A549 (cell line): ENCODE data around the gene SAPCD2. TPM values are rescaled to one million over a fixed set of nuclear protein-coding genes. Genes with fewer than 3 reads are reported as not detected.

Source experiments
- ATAC-seq, 2 experiments: fragments of 200-7000 bp in 1 of 2; fragments of >200 bp in 1 of 2; cut with Nextera tagmentation in 1 of 2; cut with Tn5 transposase in 1 of 2; 3 replicates each; pipeline versions ENCODE4 v1.8.0 to v1.9.1; 2018 to 2020; ENCODE audit warnings: mild to moderate bottlenecking in 1 of 2, moderate library complexity in 1 of 2
- CTCF ChIA-PET: fragments of 300-600 bp; sonication (Branson Sonifier 250); formaldehyde crosslinking; extraction: SDS; loops from one replicate; lab custom pipeline; 2021; ENCODE audit warnings: antibody characterized with exemption, inconsistent platforms; lab: Yijun Ruan, JAX
- POLR2A ChIA-PET: fragments of 350-600 bp; formaldehyde crosslinking; extraction: SDS; loops from one replicate; lab custom pipeline; 2021; ENCODE audit warnings: antibody characterized with exemption, inconsistent platforms; lab: Yijun Ruan, JAX
- DNase-seq, 2 experiments: peaks; one replicate each; pipeline versions ENCODE4 v3.0.0 to v3.0.0-alpha.2; 2011 to 2016; ENCODE audit warnings: low read depth in 1 of 2, low spot score in 1 of 2
- FAIRE-seq: peaks from 2 replicates; lab custom pipeline; 2011; peaks lifted over from hg19 to GRCh38; lab: Jason Lieb, UNC
- H3K27ac ChIP-seq, 2 experiments: fragments of >200 bp; sonication (Bioruptor Twin); formaldehyde crosslinking; 3 replicates each; pipeline ENCODE4 v1.5.1; 2016 to 2017
- H3K4me1 ChIP-seq: fragments of >200 bp; sonication (Bioruptor Twin); formaldehyde crosslinking; 3 replicates; pipeline ENCODE4 v1.6.1; 2016
- H3K4me2 ChIP-seq: fragments of >200 bp; sonication (Bioruptor Twin); formaldehyde crosslinking; 3 replicates; pipeline ENCODE4 v1.6.1; 2016
- H3K4me3 ChIP-seq: fragments of >200 bp; sonication (Bioruptor Twin); formaldehyde crosslinking; 3 replicates; pipeline ENCODE4 v1.5.1; 2016
- H3K9me3 ChIP-seq: fragments of >200 bp; sonication (Bioruptor Twin); formaldehyde crosslinking; 3 replicates; pipeline ENCODE4 v1.6.1; 2016
- CHD2 ChIP-seq: fragments of 150-350 bp; IDR thresholded peaks from 2 replicates; pipeline ENCODE4 v1.6.1; 2014; ENCODE audit warnings: low read length; ENCODE audit not compliant: partially characterized antibody
- CHD4 ChIP-seq: fragments of 200-600 bp; sonication (generic); IDR thresholded peaks from 2 replicates; pipeline ENCODE4 v1.6.1; 2016; ENCODE audit warnings: antibody characterized with exemption, mild to moderate bottlenecking, borderline replicate concordance
- EP300 ChIP-seq, 2 experiments: fragments of >200 bp; sonication (Bioruptor Twin); formaldehyde crosslinking; IDR thresholded peaks; 2 replicates in 1 of 2; 3 replicates in 1 of 2; pipeline ENCODE4 v1.6.1; 2016 to 2017
- FOSL2 ChIP-seq, 2 experiments: fragments of 450-650 bp in 1 of 2; fragments of >200 bp in 1 of 2; sonication (Bioruptor Twin) in 1 of 2; formaldehyde crosslinking; IDR thresholded peaks; 2 replicates each; pipeline versions ENCODE4 v1.5.0 to v1.6.1; 2016 to 2020; ENCODE audit warnings: mild to moderate bottlenecking in 1 of 2, moderate library complexity in 1 of 2
- FOXS1 ChIP-seq: fragments of 250-450 bp; sonication (Bioruptor Pico); IDR thresholded peaks from 2 replicates; pipeline ENCODE4 v1.5.0; 2020; ENCODE audit warnings: mild to moderate bottlenecking, moderate library complexity
- HEYL ChIP-seq: fragments of 250-450 bp; sonication (Bioruptor Pico); IDR thresholded peaks from 2 replicates; pipeline ENCODE4 v1.8.0; 2021; ENCODE audit warnings: mild to moderate bottlenecking, moderate library complexity
- HOXA7 ChIP-seq: fragments of 250-450 bp; sonication (Bioruptor Pico); IDR thresholded peaks from 2 replicates; pipeline ENCODE4 v1.5.0; 2020; ENCODE audit warnings: mild to moderate bottlenecking, moderate library complexity
- JUNB ChIP-seq: fragments of >200 bp; sonication (Bioruptor Twin); formaldehyde crosslinking; IDR thresholded peaks from 2 replicates; pipeline ENCODE4 v1.6.1; 2016
- NPAS2 ChIP-seq: fragments of 250-450 bp; sonication (Bioruptor Pico); IDR thresholded peaks from 2 replicates; pipeline ENCODE4 v1.8.0; 2022; ENCODE audit warnings: mild to moderate bottlenecking, moderate library complexity, borderline replicate concordance
- NR3C1 ChIP-seq: fragments of >200 bp; sonication (Bioruptor Twin); formaldehyde crosslinking; IDR thresholded peaks from 3 replicates; pipeline ENCODE4 v1.6.1; 2017
- PHF8 ChIP-seq: fragments of 200-600 bp; sonication (generic); IDR thresholded peaks from 2 replicates; pipeline ENCODE4 v1.6.1; 2016; ENCODE audit warnings: low read depth, mild to moderate bottlenecking, antibody characterized with exemption, moderate library complexity, borderline replicate concordance
- POLR2AphosphoS2 ChIP-seq: conservative IDR thresholded peaks from 2 replicates; pipeline ENCODE4 v1.6.1; 2012; ENCODE audit warnings: low read length, improper control_type of control experiment, inconsistent platforms
- RAD21 ChIP-seq, 2 experiments: fragments of >200 bp in 1 of 2; sonication (Bioruptor Twin) in 1 of 2; formaldehyde crosslinking in 1 of 2; IDR thresholded peaks in 1 of 2; conservative IDR thresholded peaks in 1 of 2; 2 replicates in 1 of 2; 3 replicates in 1 of 2; pipeline ENCODE4 v1.6.1; 2012 to 2018; ENCODE audit warnings: inconsistent platforms in 1 of 2
- TFCP2L1 ChIP-seq: fragments of 250-450 bp; sonication (Bioruptor Pico); IDR thresholded peaks from 2 replicates; pipeline ENCODE4 v1.5.0; 2021; ENCODE audit warnings: mild to moderate bottlenecking
- ZNF302 ChIP-seq: fragments of 250-450 bp; sonication (Bioruptor Pico); IDR thresholded peaks from 2 replicates; pipeline ENCODE4 v1.9.0; 2021; ENCODE audit warnings: inconsistent platforms, mild to moderate bottlenecking, moderate library complexity
- ZSCAN20 ChIP-seq: fragments of 250-450 bp; sonication (Bioruptor Pico); IDR thresholded peaks from 2 replicates; pipeline ENCODE4 v1.8.0; 2022; ENCODE audit warnings: mild to moderate bottlenecking, moderate library complexity
- WGBS: methylation state at CpG from one replicate; pipeline ENCODE4 v1.1.6; 2017; ENCODE audit errors: missing lambda C conversion rate; 5-methylcytosine and 5-hydroxymethylcytosine counted together
- polyA plus RNA-seq, 4 experiments: library from polyadenylated mRNA; depleted of rRNA in 3 of 4; stranded (reverse); fragments of >200 nt; fragmentation: RNase III in 1 of 4; extraction: RNeasy Plus Mini Kit Qiagen cat#74134 plus additional on column Dnase treatment in 1 of 4; gene quantifications; 2 replicates in 3 of 4; 3 replicates in 1 of 4; pipeline ENCODE4 v1.2.3, GENCODE V29; 2011 to 2017
- TF ChIP-seq, protein P1 (sequence below): fragments of 150-350 bp; IDR thresholded peaks from 2 replicates; pipeline ENCODE4 v1.6.1; 2014; ENCODE audit warnings: low read depth, mild to moderate bottlenecking, low read length
- TF ChIP-seq, protein P2 (sequence below): fragments of 200-600 bp; sonication (generic); IDR thresholded peaks from 2 replicates; pipeline ENCODE4 v1.6.1; 2016; ENCODE audit warnings: antibody characterized with exemption, mild to moderate bottlenecking, moderate library complexity
- TF ChIP-seq, protein P3 (sequence below): IDR thresholded peaks from 2 replicates; pipeline ENCODE4 v1.6.1; 2012; ENCODE audit warnings: low read depth, borderline replicate concordance
- TF ChIP-seq, protein P4 (sequence below): fragments of 450-650 bp; IDR thresholded peaks from 2 replicates; pipeline ENCODE4 v1.6.1; 2014; ENCODE audit warnings: antibody characterized with exemption

SAPCD2 gene
- polyA plus RNA-seq, 2 of the 4 experiments (the other 2 are of a cell fraction): 6.9 to 14.6 TPM

DNA sequence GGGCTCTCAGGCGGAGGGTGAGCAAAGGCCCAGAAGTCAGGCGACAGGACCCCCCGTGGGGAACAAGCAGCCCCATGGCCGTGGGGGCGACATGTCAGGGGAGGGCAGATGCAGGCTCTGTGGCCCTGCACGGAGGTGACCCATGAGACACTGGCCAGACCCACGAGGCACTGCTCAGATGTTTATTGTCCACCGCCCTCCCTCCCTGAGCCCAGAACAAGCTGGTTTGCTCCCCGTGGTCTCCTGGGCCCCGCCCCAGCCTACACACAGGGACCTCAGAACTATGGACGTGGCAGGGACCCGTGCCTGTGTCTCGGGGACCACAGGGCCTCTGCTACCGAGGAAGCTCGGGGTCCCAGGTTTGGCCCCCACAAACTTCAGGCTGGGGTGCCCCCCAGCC is 40.4 kb downstream of the SAPCD2 start:
- Histone ChIP-seq H3K4me1 (peaks cover 33% of the 10 kb centered on the region), H3K27ac (no peak overlapping the region), H3K9me3 (no peaks in the 10 kb centered on the region)
- TF ChIP-seq CHD2: no peak
- no peak for TF ChIP-seq NR3C1
- TF ChIP-seq RAD21 (conservative IDR thresholded peaks at IDR 0.05 in 1 of 2, IDR thresholded peaks at IDR 0.05 in 1 of 2): no peak
- no peak for TF ChIP-seq HEYL (CRISPR knock-in tag)
- no peak for TF ChIP-seq ZSCAN20 (CRISPR knock-in tag)
- TF ChIP-seq, protein P1, sequence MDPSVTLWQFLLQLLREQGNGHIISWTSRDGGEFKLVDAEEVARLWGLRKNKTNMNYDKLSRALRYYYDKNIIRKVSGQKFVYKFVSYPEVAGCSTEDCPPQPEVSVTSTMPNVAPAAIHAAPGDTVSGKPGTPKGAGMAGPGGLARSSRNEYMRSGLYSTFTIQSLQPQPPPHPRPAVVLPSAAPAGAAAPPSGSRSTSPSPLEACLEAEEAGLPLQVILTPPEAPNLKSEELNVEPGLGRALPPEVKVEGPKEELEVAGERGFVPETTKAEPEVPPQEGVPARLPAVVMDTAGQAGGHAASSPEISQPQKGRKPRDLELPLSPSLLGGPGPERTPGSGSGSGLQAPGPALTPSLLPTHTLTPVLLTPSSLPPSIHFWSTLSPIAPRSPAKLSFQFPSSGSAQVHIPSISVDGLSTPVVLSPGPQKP: no peak
- no peak for TF ChIP-seq POLR2AphosphoS2
- TF ChIP-seq, protein P2, sequence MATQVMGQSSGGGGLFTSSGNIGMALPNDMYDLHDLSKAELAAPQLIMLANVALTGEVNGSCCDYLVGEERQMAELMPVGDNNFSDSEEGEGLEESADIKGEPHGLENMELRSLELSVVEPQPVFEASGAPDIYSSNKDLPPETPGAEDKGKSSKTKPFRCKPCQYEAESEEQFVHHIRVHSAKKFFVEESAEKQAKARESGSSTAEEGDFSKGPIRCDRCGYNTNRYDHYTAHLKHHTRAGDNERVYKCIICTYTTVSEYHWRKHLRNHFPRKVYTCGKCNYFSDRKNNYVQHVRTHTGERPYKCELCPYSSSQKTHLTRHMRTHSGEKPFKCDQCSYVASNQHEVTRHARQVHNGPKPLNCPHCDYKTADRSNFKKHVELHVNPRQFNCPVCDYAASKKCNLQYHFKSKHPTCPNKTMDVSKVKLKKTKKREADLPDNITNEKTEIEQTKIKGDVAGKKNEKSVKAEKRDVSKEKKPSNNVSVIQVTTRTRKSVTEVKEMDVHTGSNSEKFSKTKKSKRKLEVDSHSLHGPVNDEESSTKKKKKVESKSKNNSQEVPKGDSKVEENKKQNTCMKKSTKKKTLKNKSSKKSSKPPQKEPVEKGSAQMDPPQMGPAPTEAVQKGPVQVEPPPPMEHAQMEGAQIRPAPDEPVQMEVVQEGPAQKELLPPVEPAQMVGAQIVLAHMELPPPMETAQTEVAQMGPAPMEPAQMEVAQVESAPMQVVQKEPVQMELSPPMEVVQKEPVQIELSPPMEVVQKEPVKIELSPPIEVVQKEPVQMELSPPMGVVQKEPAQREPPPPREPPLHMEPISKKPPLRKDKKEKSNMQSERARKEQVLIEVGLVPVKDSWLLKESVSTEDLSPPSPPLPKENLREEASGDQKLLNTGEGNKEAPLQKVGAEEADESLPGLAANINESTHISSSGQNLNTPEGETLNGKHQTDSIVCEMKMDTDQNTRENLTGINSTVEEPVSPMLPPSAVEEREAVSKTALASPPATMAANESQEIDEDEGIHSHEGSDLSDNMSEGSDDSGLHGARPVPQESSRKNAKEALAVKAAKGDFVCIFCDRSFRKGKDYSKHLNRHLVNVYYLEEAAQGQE: no peak
- TF ChIP-seq CHD4: no peak
- TF ChIP-seq, protein P3, sequence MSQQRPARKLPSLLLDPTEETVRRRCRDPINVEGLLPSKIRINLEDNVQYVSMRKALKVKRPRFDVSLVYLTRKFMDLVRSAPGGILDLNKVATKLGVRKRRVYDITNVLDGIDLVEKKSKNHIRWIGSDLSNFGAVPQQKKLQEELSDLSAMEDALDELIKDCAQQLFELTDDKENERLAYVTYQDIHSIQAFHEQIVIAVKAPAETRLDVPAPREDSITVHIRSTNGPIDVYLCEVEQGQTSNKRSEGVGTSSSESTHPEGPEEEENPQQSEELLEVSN: no peak
- TF ChIP-seq NPAS2 (CRISPR knock-in tag): no peak
- TF ChIP-seq, protein P4, sequence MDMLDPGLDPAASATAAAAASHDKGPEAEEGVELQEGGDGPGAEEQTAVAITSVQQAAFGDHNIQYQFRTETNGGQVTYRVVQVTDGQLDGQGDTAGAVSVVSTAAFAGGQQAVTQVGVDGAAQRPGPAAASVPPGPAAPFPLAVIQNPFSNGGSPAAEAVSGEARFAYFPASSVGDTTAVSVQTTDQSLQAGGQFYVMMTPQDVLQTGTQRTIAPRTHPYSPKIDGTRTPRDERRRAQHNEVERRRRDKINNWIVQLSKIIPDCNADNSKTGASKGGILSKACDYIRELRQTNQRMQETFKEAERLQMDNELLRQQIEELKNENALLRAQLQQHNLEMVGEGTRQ: no peak
- TF ChIP-seq FOXS1 (CRISPR knock-in tag): no peak
- TF ChIP-seq EP300 (IDR thresholded peaks at IDR 0.05): no peak
- TF ChIP-seq FOSL2 (IDR thresholded peaks at IDR 0.05): no peak
- TF ChIP-seq FOSL2 (CRISPR knock-in tag; IDR thresholded peaks at IDR 0.05): no peak
- no peak for TF ChIP-seq TFCP2L1 (CRISPR knock-in tag)
- TF ChIP-seq ZNF302 (CRISPR knock-in tag): no peak
- no peak for TF ChIP-seq JUNB
- no peak for TF ChIP-seq PHF8
- no peak for TF ChIP-seq HOXA7 (CRISPR knock-in tag)
- TF ChIP-seq, all 56 proteins: peak for 0
- Histone ChIP-seq H3K4me2 (no peak overlapping the region), H3K4me3 (no peak overlapping the region)
- CTCF ChIA-PET: interaction anchor here (0.5 to 20.4 kb wide), 65 partner anchors 7 to 301 kb away, joined by 3 to 282 read pairs (median 5); partner anchors contain the start of genes AJM1, ANAPC2, C8G and CLIC3
- no peak for FAIRE-seq
- POLR2A ChIA-PET: interaction anchor here (1.0 to 1.9 kb wide), 4 partner anchors 17 to 100 kb away, joined by 3 to 8 read pairs (median 4); partner anchors contain the start of genes CLIC3, NPDC1 and PAXX
- WGBS: 75% methylated on average over 10 of the region's 15 CpGs
- DNase-seq: no peak
- ATAC-seq: no peak
